ENCODE results near the gene PMVK.

Gene PMVK

GRCh38 chr1:154878371-154879037 lies 58.0 kb downstream of the PMVK start:
- DNase-seq (ENCODE audit: low read depth): peak; percentile 68

- peak; percentile 65 for DNase-seq (ENCODE audit: low read depth)
Observed at GRCh38 chr1:154877370-154877974, 59.0 kb downstream of the PMVK start.

GRCh38 chr1:154876842-154877369 lies 59.6 kb downstream of the PMVK start:
- no peak for DNase-seq (ENCODE audit: low read depth)
